Measurements from ENCODE around the gene ADAM22. TPM values are rescaled to one million over a fixed set of nuclear protein-coding genes. Genes with fewer than 3 reads are reported as not detected.

Gene ADAM22
- total and polyA plus RNA-seq, 4 donors = 0.04 to 0.61 (median 0.15) TPM

DNA sequence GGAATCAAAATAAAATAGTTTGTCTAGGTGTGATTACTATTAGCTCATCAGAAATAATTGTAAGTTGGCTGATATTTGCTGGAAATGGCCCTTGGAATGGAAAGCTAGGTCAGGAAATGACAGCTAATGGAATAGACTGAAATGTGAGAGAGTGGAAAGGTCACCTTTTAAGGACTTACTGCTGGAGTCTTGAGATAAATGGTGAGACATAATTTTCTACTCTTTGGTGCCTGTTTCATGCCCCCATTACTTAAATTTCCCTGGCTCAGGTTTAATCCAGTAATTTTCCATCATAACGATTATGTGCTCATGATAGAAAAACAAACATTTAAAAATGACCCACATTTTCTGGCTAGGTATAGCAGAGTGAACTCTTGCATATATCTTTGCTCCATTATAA, 123.6 kb downstream of the ADAM22 start:
- no peak overlapping the region for H3K9ac ChIP-seq (ENCODE audit: low read depth in 1 of 2, low read length in 2 of 2)
- no peak overlapping the region for H3K4me3 ChIP-seq (ENCODE audit: low read depth in 1 of 3, low read length in 3 of 3)
- TF ChIP-seq, protein P1, sequence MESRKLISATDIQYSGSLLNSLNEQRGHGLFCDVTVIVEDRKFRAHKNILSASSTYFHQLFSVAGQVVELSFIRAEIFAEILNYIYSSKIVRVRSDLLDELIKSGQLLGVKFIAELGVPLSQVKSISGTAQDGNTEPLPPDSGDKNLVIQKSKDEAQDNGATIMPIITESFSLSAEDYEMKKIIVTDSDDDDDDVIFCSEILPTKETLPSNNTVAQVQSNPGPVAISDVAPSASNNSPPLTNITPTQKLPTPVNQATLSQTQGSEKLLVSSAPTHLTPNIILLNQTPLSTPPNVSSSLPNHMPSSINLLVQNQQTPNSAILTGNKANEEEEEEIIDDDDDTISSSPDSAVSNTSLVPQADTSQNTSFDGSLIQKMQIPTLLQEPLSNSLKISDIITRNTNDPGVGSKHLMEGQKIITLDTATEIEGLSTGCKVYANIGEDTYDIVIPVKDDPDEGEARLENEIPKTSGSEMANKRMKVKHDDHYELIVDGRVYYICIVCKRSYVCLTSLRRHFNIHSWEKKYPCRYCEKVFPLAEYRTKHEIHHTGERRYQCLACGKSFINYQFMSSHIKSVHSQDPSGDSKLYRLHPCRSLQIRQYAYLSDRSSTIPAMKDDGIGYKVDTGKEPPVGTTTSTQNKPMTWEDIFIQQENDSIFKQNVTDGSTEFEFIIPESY (IDR thresholded peaks at IDR 0.05) = no peak
- TF ChIP-seq JUND (IDR thresholded peaks at IDR 0.05) = no peak
- TF ChIP-seq EGR1 (IDR thresholded peaks at IDR 0.05; ENCODE audit: low read depth in 2 of 2) = no peak
- no peak for TF ChIP-seq YY1 (IDR thresholded peaks at IDR 0.05)
- 79% methylated on average over 1 of the region's 1 CpG for WGBS
- no peaks in the 10 kb centered on the region for H3K36me3 ChIP-seq (ENCODE audit: control insufficient read depth in 4 of 4, insufficient read depth in 3 of 4, low read depth in 1 of 4, low read length in 3 of 4)
- H3K9me3 ChIP-seq (ENCODE audit: control insufficient read depth in 4 of 4, low read length in 3 of 4) = no peaks in the 10 kb centered on the region
- H3K4me1 ChIP-seq (ENCODE audit: control insufficient read depth in 4 of 4, insufficient read depth in 4 of 4, low read length in 3 of 4) = no peaks in the 10 kb centered on the region
- no peak overlapping the region for H3K27ac ChIP-seq (ENCODE audit: low read depth in 1 of 2, low read length in 2 of 2)
- no peak for DNase-seq (ENCODE audit: low spot score)
- H3K27me3 ChIP-seq (ENCODE audit: control insufficient read depth in 4 of 4, insufficient read depth in 4 of 4, low read length in 3 of 4) = no peaks in the 10 kb centered on the region

DNA sequence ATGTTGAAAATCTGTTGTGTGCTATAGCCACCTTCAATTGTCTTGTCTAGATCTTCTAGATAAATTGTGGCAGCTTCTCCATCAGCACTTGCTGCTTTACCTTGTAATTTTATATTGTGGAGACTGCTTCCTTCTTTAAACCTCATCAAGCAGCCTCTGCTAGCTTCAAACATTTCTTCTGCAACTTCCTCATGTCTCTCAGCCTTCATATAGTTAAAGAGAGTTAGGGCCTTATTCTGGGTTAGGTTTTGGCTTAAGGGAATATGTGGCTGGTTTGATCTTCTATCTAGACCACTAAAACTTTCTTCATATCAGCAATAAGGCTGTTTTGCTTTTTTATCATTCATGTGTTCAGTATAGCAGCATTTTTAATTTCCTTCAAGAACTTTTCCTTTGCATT, 128.2 kb downstream of the ADAM22 start:
- Histone ChIP-seq H3K27me3 (ENCODE audit: control insufficient read depth in 4 of 4, insufficient read depth in 4 of 4, low read length in 3 of 4) (no peaks in the 10 kb centered on the region), H3K36me3 (ENCODE audit: control insufficient read depth in 4 of 4, insufficient read depth in 3 of 4, low read depth in 1 of 4, low read length in 3 of 4) (no peaks in the 10 kb centered on the region), H3K9ac (ENCODE audit: low read depth in 1 of 2, low read length in 2 of 2) (no peak overlapping the region), H3K4me1 (ENCODE audit: control insufficient read depth in 4 of 4, insufficient read depth in 4 of 4, low read length in 3 of 4) (no peaks in the 10 kb centered on the region), H3K4me3 (ENCODE audit: low read depth in 1 of 3, low read length in 3 of 3) (no peak overlapping the region), H3K27ac (ENCODE audit: low read depth in 1 of 2, low read length in 2 of 2) (no peak overlapping the region), H3K9me3 (ENCODE audit: control insufficient read depth in 4 of 4, low read length in 3 of 4) (no peaks in the 10 kb centered on the region)
- no peak for DNase-seq (ENCODE audit: low spot score)
- TF ChIP-seq FOXA2 (IDR thresholded peaks at IDR 0.05) (no peak), ATF3 (IDR thresholded peaks at IDR 0.05) (no peak), NR2F2 (IDR thresholded peaks at IDR 0.05) (no peak), YY1 (IDR thresholded peaks at IDR 0.05) (no peak), RXRA (IDR thresholded peaks at IDR 0.05) (no peak), GABPA (IDR thresholded peaks at IDR 0.05 in 1 of 2, conservative IDR thresholded peaks at IDR 0.05 in 1 of 2) (no peak), JUND (IDR thresholded peaks at IDR 0.05) (no peak), HNF4A (conservative IDR thresholded peaks at IDR 0.05) (no peak), REST (IDR thresholded peaks at IDR 0.05) (no peak), RAD21 (IDR thresholded peaks at IDR 0.05) (no peak), TAF1 (conservative IDR thresholded peaks at IDR 0.05) (no peak), FOXA1 (IDR thresholded peaks at IDR 0.05) (no peak)
- TF ChIP-seq, protein P2, sequence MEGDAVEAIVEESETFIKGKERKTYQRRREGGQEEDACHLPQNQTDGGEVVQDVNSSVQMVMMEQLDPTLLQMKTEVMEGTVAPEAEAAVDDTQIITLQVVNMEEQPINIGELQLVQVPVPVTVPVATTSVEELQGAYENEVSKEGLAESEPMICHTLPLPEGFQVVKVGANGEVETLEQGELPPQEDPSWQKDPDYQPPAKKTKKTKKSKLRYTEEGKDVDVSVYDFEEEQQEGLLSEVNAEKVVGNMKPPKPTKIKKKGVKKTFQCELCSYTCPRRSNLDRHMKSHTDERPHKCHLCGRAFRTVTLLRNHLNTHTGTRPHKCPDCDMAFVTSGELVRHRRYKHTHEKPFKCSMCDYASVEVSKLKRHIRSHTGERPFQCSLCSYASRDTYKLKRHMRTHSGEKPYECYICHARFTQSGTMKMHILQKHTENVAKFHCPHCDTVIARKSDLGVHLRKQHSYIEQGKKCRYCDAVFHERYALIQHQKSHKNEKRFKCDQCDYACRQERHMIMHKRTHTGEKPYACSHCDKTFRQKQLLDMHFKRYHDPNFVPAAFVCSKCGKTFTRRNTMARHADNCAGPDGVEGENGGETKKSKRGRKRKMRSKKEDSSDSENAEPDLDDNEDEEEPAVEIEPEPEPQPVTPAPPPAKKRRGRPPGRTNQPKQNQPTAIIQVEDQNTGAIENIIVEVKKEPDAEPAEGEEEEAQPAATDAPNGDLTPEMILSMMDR (IDR thresholded peaks at IDR 0.05; ENCODE audit: low read depth, low read length, missing input control) = no peak
- TF ChIP-seq, protein P1 (IDR thresholded peaks at IDR 0.05) = no peak
- TF ChIP-seq, protein P3, sequence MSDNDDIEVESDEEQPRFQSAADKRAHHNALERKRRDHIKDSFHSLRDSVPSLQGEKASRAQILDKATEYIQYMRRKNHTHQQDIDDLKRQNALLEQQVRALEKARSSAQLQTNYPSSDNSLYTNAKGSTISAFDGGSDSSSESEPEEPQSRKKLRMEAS (IDR thresholded peaks at IDR 0.05) = no peak

Measured in liver (tissue), 9 donors.